ENCODE data around the gene BMF. TPM values are rescaled to one million over a fixed set of nuclear protein-coding genes. Genes with fewer than 3 reads are reported as not detected.

The BMF gene
- total RNA-seq, 2 donors from 2014 or later, result 13.1 to 32.5 TPM

GRCh38 chr15:40088929-40089755 is 19.5 kb downstream of the BMF start:
- H3K27ac ChIP-seq, result peak overlapping the region in 1 of 2 donors; percentile 8
- DNase-seq (ENCODE audit: low spot score), result no peak

GRCh38 chr15:40087991-40088928 is 20.4 kb downstream of the BMF start:
- no peak for DNase-seq (ENCODE audit: low spot score)
- H3K36me3 ChIP-seq, result no peaks in the 10 kb centered on the region
- no peaks in the 10 kb centered on the region for H3K27me3 ChIP-seq (replicated peaks; ENCODE audit: insufficient read depth)
- ATAC-seq (ENCODE audit: insufficient number of reproducible peaks, low FRiP score, low read depth), result no peak
- H3K9me3 ChIP-seq, result no peaks in the 10 kb centered on the region
- H3K4me3 ChIP-seq, result no peak overlapping the region
- no peak for TF ChIP-seq CTCF (IDR thresholded peaks at IDR 0.05)
- peaks cover 34 to 73% of the 10 kb centered on the region in 2 donors for H3K4me1 ChIP-seq (ENCODE audit: control insufficient read depth in 1 of 2, low read depth in 2 of 2)
- H3K27ac ChIP-seq, result peak overlapping the region in 1 of 2 donors; percentile 8

More at GRCh38 chr15:40088929-40089755, 19.5 kb downstream of the BMF start:
- TF ChIP-seq CTCF (IDR thresholded peaks at IDR 0.05), result no peak
- peaks cover 34 to 79% of the 10 kb centered on the region in 2 donors for H3K4me1 ChIP-seq (ENCODE audit: control insufficient read depth in 1 of 2, low read depth in 2 of 2)
- no peaks in the 10 kb centered on the region for H3K9me3 ChIP-seq
- H3K4me3 ChIP-seq, result no peak overlapping the region
- H3K27me3 ChIP-seq (replicated peaks; ENCODE audit: insufficient read depth), result no peaks in the 10 kb centered on the region
- no peaks in the 10 kb centered on the region for H3K36me3 ChIP-seq
- ATAC-seq (ENCODE audit: insufficient number of reproducible peaks, low FRiP score, low read depth), result no peak

- DNase-seq (ENCODE audit: low spot score) (no peak), ATAC-seq (ENCODE audit: insufficient number of reproducible peaks, low FRiP score, low read depth) (no peak)
- peaks cover 34 to 73% of the 10 kb centered on the region in 2 donors for H3K4me1 ChIP-seq (ENCODE audit: control insufficient read depth in 1 of 2, low read depth in 2 of 2)
- no peak for TF ChIP-seq CTCF (IDR thresholded peaks at IDR 0.05)
- H3K27me3 ChIP-seq (replicated peaks; ENCODE audit: insufficient read depth), result no peaks in the 10 kb centered on the region
- H3K27ac ChIP-seq, result peak overlapping the region in 1 of 2 donors; percentile 16
- no peaks in the 10 kb centered on the region for H3K36me3 ChIP-seq
- H3K9me3 ChIP-seq, result no peaks in the 10 kb centered on the region
- H3K4me3 ChIP-seq, result no peak overlapping the region
Observed at GRCh38 chr15:40087068-40087810, 21.4 kb downstream of the BMF start.

GRCh38 chr15:40085266-40085665 is 23.4 kb downstream of the BMF start:
- H3K4me1 ChIP-seq (ENCODE audit: control insufficient read depth in 1 of 2, low read depth in 2 of 2), result peaks cover 34 to 66% of the 10 kb centered on the region in 2 donors
- no peaks in the 10 kb centered on the region for H3K9me3 ChIP-seq
- H3K4me3 ChIP-seq, result no peak overlapping the region
- DNase-seq (ENCODE audit: low spot score) (no peak), ATAC-seq (ENCODE audit: insufficient number of reproducible peaks, low FRiP score, low read depth) (no peak)
- no peak for TF ChIP-seq CTCF (IDR thresholded peaks at IDR 0.05)
- no peak overlapping the region for H3K27ac ChIP-seq
- H3K27me3 ChIP-seq (replicated peaks; ENCODE audit: insufficient read depth), result no peaks in the 10 kb centered on the region
- no peaks in the 10 kb centered on the region for H3K36me3 ChIP-seq

Data from thoracic aorta (tissue), 2 donors.